H1 (cell line): ENCODE measurements around the gene UBE3B. TPM values are rescaled to one million over a fixed set of nuclear protein-coding genes. Genes with fewer than 3 reads are reported as not detected.
A peak's percentile ranks its signal among the peaks of the same experiment; 100 is the strongest.

Experiments
- CTCF ChIA-PET: fragments of 300-600 bp; sonication (Branson Sonifier 250); formaldehyde crosslinking; loops from one replicate; lab custom pipeline; 2021; ENCODE audit not compliant: partially characterized antibody; lab: Charles Lee
- POLR2A ChIA-PET: fragments of 300-600 bp; sonication (Branson Sonifier 250); formaldehyde crosslinking; loops from one replicate; lab custom pipeline; 2021; ENCODE audit warnings: inconsistent platforms; ENCODE audit not compliant: partially characterized antibody; lab: Charles Lee
- DNase-seq, 2 experiments: peaks; one replicate each; pipeline versions ENCODE4 v3.0.0 to v3.0.0-alpha.2; 2010 to 2022; ENCODE audit warnings: low spot score in 2 of 2, low read depth in 1 of 2, mixed read lengths in 1 of 2
- FAIRE-seq: peaks from 2 replicates; lab custom pipeline; 2011; peaks lifted over from hg19 to GRCh38; lab: Jason Lieb, UNC
- H2AFZ ChIP-seq: 2 replicates; pipeline ENCODE4 v1.8.1; 2012; ENCODE audit warnings: low read length, inconsistent platforms
- H2AK5ac ChIP-seq: 2 replicates; pipeline ENCODE4 v1.6.1; 2013; ENCODE audit warnings: low read depth, low read length
- H2BK120ac ChIP-seq: replicated peaks from 2 replicates; pipeline ENCODE3; 2013; ENCODE audit warnings: low read depth, low read length, inconsistent platforms
- H2BK12ac ChIP-seq: 2 replicates; pipeline ENCODE4 v1.6.1; 2013; ENCODE audit warnings: low read depth, low read length
- H2BK15ac ChIP-seq: 2 replicates; pipeline ENCODE4 v1.6.1; 2013; ENCODE audit warnings: low read length
- H2BK20ac ChIP-seq: 2 replicates; pipeline ENCODE4 v1.6.1; 2013; ENCODE audit warnings: low read length
- H2BK5ac ChIP-seq: 2 replicates; pipeline ENCODE4 v1.6.1; 2013; ENCODE audit warnings: low read depth, low read length
- H3K14ac ChIP-seq: 2 replicates; pipeline ENCODE4 v1.6.1; 2013; ENCODE audit warnings: inconsistent platforms; ENCODE audit not compliant: insufficient read length
- H3K18ac ChIP-seq: 2 replicates; pipeline ENCODE4 v1.6.1; 2013; ENCODE audit warnings: low read length; ENCODE audit errors: extremely low read depth
- H3K23ac ChIP-seq: 2 replicates; pipeline ENCODE4 v1.6.1; 2013; ENCODE audit warnings: inconsistent platforms; ENCODE audit not compliant: insufficient read length
- H3K23me2 ChIP-seq: 2 replicates; pipeline ENCODE4 v1.6.1; 2013; ENCODE audit warnings: low read depth, low read length
- H3K27ac ChIP-seq: 2 replicates; pipeline ENCODE4 v1.6.1; 2011; ENCODE audit warnings: low read depth, low read length, inconsistent platforms
- H3K27me3 ChIP-seq, 4 experiments: replicated peaks in 1 of 4; 1 replicate in 1 of 4; 2 replicates in 3 of 4; pipeline versions ENCODE4 v1.6.1 to v1.8.1; 2011 to 2013; ENCODE audit warnings: low read length in 3 of 4, mild to moderate bottlenecking in 3 of 4, inconsistent platforms in 2 of 4, mixed read lengths in 2 of 4, moderate library complexity in 1 of 4; ENCODE audit not compliant: control insufficient read depth in 3 of 4, insufficient read depth in 3 of 4; ENCODE audit errors: extremely low read depth in 1 of 4
- H3K36me3 ChIP-seq, 4 experiments: 2 replicates each; pipeline versions ENCODE4 v1.6.1 to v1.8.1; 2011 to 2013; ENCODE audit warnings: mild to moderate bottlenecking in 4 of 4, low read length in 3 of 4, moderate library complexity in 2 of 4, control low read depth in 1 of 4, inconsistent platforms in 1 of 4; ENCODE audit not compliant: insufficient read depth in 4 of 4, control insufficient read depth in 2 of 4
- H3K4ac ChIP-seq: replicated peaks from 2 replicates; pipeline ENCODE3; 2013; ENCODE audit warnings: low read length, low read depth, mixed read lengths, inconsistent platforms; ENCODE audit not compliant: insufficient read length
- H3K4me1 ChIP-seq, 4 experiments: replicated peaks in 1 of 4; 1 replicate in 1 of 4; 2 replicates in 3 of 4; pipeline versions ENCODE4 v1.6.1 to v1.8.1; 2011 to 2013; ENCODE audit warnings: low read length in 3 of 4, inconsistent platforms in 2 of 4, mixed read lengths in 1 of 4; ENCODE audit not compliant: insufficient read depth in 4 of 4, control insufficient read depth in 3 of 4
- H3K4me2 ChIP-seq, 2 experiments: 2 replicates each; pipeline versions ENCODE4 v1.6.1 to v1.8.1; 2011 to 2013; ENCODE audit warnings: low read depth in 2 of 2, low read length in 2 of 2, control low read depth in 1 of 2, inconsistent platforms in 1 of 2, mild to moderate bottlenecking in 1 of 2; ENCODE audit not compliant: insufficient read depth in 1 of 2
- H3K4me3 ChIP-seq, 4 experiments: fragments of 200-600, 300-600 bp in 1 of 4; sonication (generic), shearing (Covaris generic), sonication (Bioruptor Twin) in 1 of 4; 2 replicates each; pipeline versions ENCODE4 v1.5.1 to v1.8.1; 2011 to 2016; ENCODE audit warnings: low read length in 4 of 4, low read depth in 3 of 4, control low read depth in 2 of 4, inconsistent platforms in 2 of 4, mild to moderate bottlenecking in 2 of 4, mixed read lengths in 1 of 4, moderate library complexity in 1 of 4; ENCODE audit not compliant: insufficient read depth in 2 of 4; ENCODE audit errors: extremely low read depth in 1 of 4
- H3K56ac ChIP-seq: replicated peaks from 2 replicates; pipeline ENCODE3; 2013; ENCODE audit warnings: low read depth, mild to moderate bottlenecking, mixed read lengths, low read length, inconsistent platforms; ENCODE audit not compliant: insufficient read length
- H3K79me1 ChIP-seq: 2 replicates; pipeline ENCODE4 v1.6.1; 2013; ENCODE audit warnings: low read depth, low read length, control low read depth
- H3K79me2 ChIP-seq, 2 experiments: 2 replicates each; pipeline versions ENCODE4 v1.6.1 to v1.8.1; 2012 to 2013; ENCODE audit warnings: low read length in 2 of 2, mild to moderate bottlenecking in 2 of 2, inconsistent platforms in 1 of 2; ENCODE audit not compliant: insufficient read depth in 2 of 2, control insufficient read depth in 1 of 2
- H3K9ac ChIP-seq, 4 experiments: replicated peaks in 1 of 4; 1 replicate in 1 of 4; 2 replicates in 3 of 4; pipeline versions ENCODE4 v1.6.1 to v1.8.1; 2011 to 2013; ENCODE audit warnings: low read depth in 3 of 4, low read length in 3 of 4, control low read depth in 2 of 4, mild to moderate bottlenecking in 2 of 4, moderate library complexity in 2 of 4, inconsistent platforms in 1 of 4; ENCODE audit errors: extremely low read depth in 1 of 4
- H3K9me3 ChIP-seq, 2 experiments: 2 replicates each; pipeline versions ENCODE4 v1.6.1 to v1.8.1; 2012 to 2013; ENCODE audit warnings: mild to moderate bottlenecking in 2 of 2, moderate library complexity in 2 of 2, control low read depth in 1 of 2, inconsistent platforms in 1 of 2, low read depth in 1 of 2, low read length in 1 of 2, mixed read lengths in 1 of 2; ENCODE audit not compliant: insufficient read depth in 2 of 2
- H4K20me1 ChIP-seq, 2 experiments: replicated peaks in 1 of 2; 2 replicates each; pipeline versions ENCODE3 to v1.8.1; 2011 to 2013; ENCODE audit warnings: inconsistent platforms in 2 of 2, low read length in 2 of 2, mild to moderate bottlenecking in 1 of 2; ENCODE audit not compliant: insufficient read depth in 2 of 2, control insufficient read depth in 1 of 2
- H4K5ac ChIP-seq: 2 replicates; pipeline ENCODE4 v1.6.1; 2013; ENCODE audit warnings: low read length, low read depth, mixed read lengths, inconsistent platforms; ENCODE audit not compliant: insufficient read length
- H4K8ac ChIP-seq: 2 replicates; pipeline ENCODE4 v1.8.0; 2013; ENCODE audit warnings: mild to moderate bottlenecking, moderate library complexity, low read length, inconsistent platforms; ENCODE audit not compliant: insufficient read depth; ENCODE audit errors: extremely low read depth
- H4K91ac ChIP-seq: replicated peaks from 2 replicates; pipeline ENCODE3; 2013; ENCODE audit warnings: low read length, mixed read lengths, inconsistent platforms; ENCODE audit not compliant: insufficient read length
- CBX5 ChIP-seq: fragments of 300-800, 300-1000 bp; sonication (generic); IDR thresholded peaks from 2 replicates; pipeline ENCODE4 v1.7.1; 2016; ENCODE audit warnings: antibody characterized with exemption, low read length, low read depth
- RFX5 ChIP-seq: IDR thresholded peaks from 2 replicates; pipeline ENCODE4 v1.6.1; 2011; ENCODE audit warnings: low read depth, low read length, improper control_type of control experiment, borderline replicate concordance
- SAP30 ChIP-seq: fragments of 300-600 bp; sonication (generic); IDR thresholded peaks from 2 replicates; pipeline ENCODE4 v1.7.1; 2012; ENCODE audit warnings: low read length, moderate library complexity, mild to moderate bottlenecking, inconsistent platforms; ENCODE audit not compliant: insufficient read depth, insufficient replicate concordance
- SP1 ChIP-seq: IDR thresholded peaks from 2 replicates; pipeline ENCODE4 v1.6.1; 2011; ENCODE audit warnings: low read depth, low read length
- WGBS, 2 experiments: shearing (Covaris generic) in 1 of 2; methylation state at CpG; one replicate each; pipeline versions ENCODE4 v1.1.6 to v1.1.7; 2013 to 2015; ENCODE audit warnings: low lambda C conversion rate in 2 of 2, mixed read lengths in 2 of 2, inconsistent platforms in 1 of 2, low coverage in 1 of 2, missing lambda C conversion rate in 1 of 2; ENCODE audit not compliant: insufficient replicate concordance in 2 of 2, insufficient coverage in 1 of 2, insufficient read length in 1 of 2; ENCODE audit errors: extremely low coverage in 1 of 2, missing lambda C conversion rate in 1 of 2; 5-methylcytosine and 5-hydroxymethylcytosine counted together
- polyA plus RNA-seq, 7 experiments: library from polyadenylated mRNA; depleted of rRNA in 3 of 7; stranded (reverse) in 5 of 7; unstranded in 2 of 7; fragments of >200 nt in 5 of 7; fragments of 200-250 nt in 2 of 7; gene quantifications; 1 replicate in 5 of 7; 2 replicates in 1 of 7; 4 replicates in 1 of 7; pipeline versions ENCODE4 v1.2.1 to v1.2.3, GENCODE V29; 2011 to 2013; ENCODE audit warnings: missing spikeins in 2 of 7, mixed read lengths in 2 of 7
- total RNA-seq: library from RNA; stranded (reverse); fragmentation: NEBNext Ultra II Directional; extraction: Animal tissue kit (Norgen Biotek cat#: 25700); gene quantifications from 2 replicates; pipeline ENCODE4 v1.2.1, GENCODE V29; 2021

The UBE3B gene
- total and polyA plus RNA-seq, 2 of the 8 experiments (the other 6 are each of a cell fraction or from before 2014, with no cell fraction given): 14.0 to 21.1 TPM

- H4K8ac ChIP-seq: no peak overlapping the region
- H2BK15ac ChIP-seq: no peak overlapping the region
- 86% methylated on average over 17 of the region's 18 CpGs; no CpG with 5 or more reads in 1 of the 2 experiments for WGBS, 2 experiments
- no peak overlapping the region for H4K91ac ChIP-seq
- FAIRE-seq: no peak
- no peak overlapping the region for H3K14ac ChIP-seq
- H3K23me2 ChIP-seq: no peaks in the 10 kb centered on the region
- no peaks in the 10 kb centered on the region; a peak in 1 of 8 replicates for H3K36me3 ChIP-seq
- no peak overlapping the region for H4K5ac ChIP-seq
- no peaks in the 10 kb centered on the region for H3K79me2 ChIP-seq
- H3K18ac ChIP-seq: no peak overlapping the region
- DNase-seq: no peak
- no peak overlapping the region for H2AFZ ChIP-seq
- H3K27me3 ChIP-seq: no peaks in the 10 kb centered on the region; a peak in 2 of 7 replicates
- no peaks in the 10 kb centered on the region for H3K9me3 ChIP-seq
- no peak overlapping the region for H3K9ac ChIP-seq
- H3K4me3 ChIP-seq: no peak overlapping the region
- no peak overlapping the region for H2BK12ac ChIP-seq
- no peaks in the 10 kb centered on the region for H3K79me1 ChIP-seq
- no peak overlapping the region for H3K27ac ChIP-seq
- H4K20me1 ChIP-seq: peaks cover 0 to 2% of the 10 kb centered on the region in 2 experiments
- POLR2A ChIA-PET: interaction anchor here (0.6 to 1.2 kb wide), 2 partner anchors 15 to 17 kb away, joined by 3 to 4 read pairs; no protein-coding TSS in a partner anchor
- H2BK5ac ChIP-seq: 0 out of 2 replicates have a peak overlapping the region, but pooled peaks have one; percentile 12
- H3K4me1 ChIP-seq: peaks cover 0 to 4% (median 0%) of the 10 kb centered on the region in 4 experiments; a peak in 2 of 7 replicates
- H2BK120ac ChIP-seq: no peak overlapping the region
- H3K56ac ChIP-seq: no peak overlapping the region
- no peak overlapping the region for H3K4ac ChIP-seq
- H2BK20ac ChIP-seq: no peak overlapping the region
- CTCF ChIA-PET: interaction anchor here (0.6 to 4.9 kb wide), 7 partner anchors 11 to 38 kb away, joined by 3 to 25 read pairs (median 3); no protein-coding TSS in a partner anchor
- no peak overlapping the region for H3K4me2 ChIP-seq
- H3K23ac ChIP-seq: no peak overlapping the region
- no peak overlapping the region for H2AK5ac ChIP-seq
- TF ChIP-seq RFX5 (no peak), SP1 (no peak), CBX5 (no peak), SAP30 (no peak)
Measured at GRCh38 chr12:109555431-109556315, 78.2 kb downstream of the UBE3B start.
